Breast epithelium (tissue), 4 donors: ENCODE results near the gene SORL1. TPM values are rescaled to one million over a fixed set of nuclear protein-coding genes. Genes with fewer than 3 reads are reported as not detected.

ENCODE experiments used
- DNase-seq, 2 donors: peaks; one replicate each; pipeline ENCODE4 v3.0.0-alpha.2; 2019; ENCODE audit warnings: low spot score in 2 of 2
- H3K27ac ChIP-seq, 2 donors: fragments of 200-600 bp; sonication (generic) in 1 of 2; one replicate each; pipeline ENCODE4 v1.5.1; 2016 to 2019; ENCODE audit warnings: mild to moderate bottlenecking in 1 of 2
- H3K27me3 ChIP-seq, 2 donors: fragments of 200-600 bp; sonication (generic) in 1 of 2; one replicate each; pipeline versions ENCODE4 v1.5.1 to v1.6.0; 2017 to 2019; ENCODE audit warnings: control low read depth in 1 of 2, mild to moderate bottlenecking in 1 of 2
- H3K36me3 ChIP-seq: fragments of 200-600 bp; one replicate; pipeline ENCODE4 v1.5.1; 2019
- H3K4me1 ChIP-seq, 2 donors: fragments of 200-600 bp; sonication (generic); one replicate each; pipeline ENCODE4 v1.5.1; 2016 to 2019; ENCODE audit warnings: control low read depth in 1 of 2
- H3K4me3 ChIP-seq, 3 donors: fragments of 200-600 bp; sonication (generic); 1 replicate in 2 of 3; 2 replicates in 1 of 3; pipeline ENCODE4 v1.5.1; 2016 to 2019; ENCODE audit warnings: mild to moderate bottlenecking in 3 of 3, moderate library complexity in 2 of 3
- H3K9me3 ChIP-seq, 2 donors: fragments of 200-600 bp; sonication (generic) in 1 of 2; one replicate each; pipeline ENCODE4 v1.5.1; 2016 to 2019; ENCODE audit warnings: control low read depth in 1 of 2
- CTCF ChIP-seq, 3 donors: fragments of 450-650 bp; IDR thresholded peaks; one replicate each; pipeline ENCODE4 v1.5.1; 2016 to 2017; ENCODE audit warnings: antibody characterized with exemption in 3 of 3, mild to moderate bottlenecking in 3 of 3, moderate library complexity in 3 of 3
- POLR2A ChIP-seq: fragments of 450-650 bp; IDR thresholded peaks from one replicate; pipeline ENCODE4 v1.6.1; 2016; ENCODE audit warnings: antibody characterized with exemption, mild to moderate bottlenecking, moderate library complexity
- POLR2AphosphoS5 ChIP-seq, 3 donors: sonication (generic); formaldehyde crosslinking; IDR thresholded peaks; one replicate each; pipeline ENCODE4 v1.6.1; 2017; ENCODE audit warnings: antibody characterized with exemption in 3 of 3
- intact Hi-C: fragments of 100-400 bp; cut with DNase I; formaldehyde crosslinking; loops from one replicate; pipeline ENCODE4 v1.15.1; 2023; ENCODE audit warnings: low total_unique reads
- total RNA-seq, 3 donors: library from RNA; depleted of rRNA; stranded (reverse); fragments of >200 nt; gene quantifications; one replicate each; pipeline ENCODE4 v1.1.0, GENCODE V29; 2016

SORL1 gene
- total RNA-seq, 3 donors from 2014 or later: 3.5 to 64.0 (median 50.8) TPM

- intact Hi-C loops: no loop called here
- Histone ChIP-seq H3K27me3 (no peaks in the 10 kb centered on the region), H3K36me3 (no peaks in the 10 kb centered on the region), H3K27ac (no peak overlapping the region), H3K4me3 (no peak overlapping the region), H3K4me1 (no peaks in the 10 kb centered on the region), H3K9me3 (no peaks in the 10 kb centered on the region)
- no peak for DNase-seq
- TF ChIP-seq POLR2A (no peak), POLR2AphosphoS5 (IDR thresholded peaks at IDR 0.05) (no peak), CTCF (IDR thresholded peaks at IDR 0.05) (no peak)
Observed at GRCh38 chr11:121560236-121560635, 108.1 kb downstream of the SORL1 start.

GRCh38 chr11:121561240-121561639 is 109.1 kb downstream of the SORL1 start:
- H3K27me3 ChIP-seq: no peaks in the 10 kb centered on the region
- intact Hi-C loops: no loop called here
- no peaks in the 10 kb centered on the region for H3K36me3 ChIP-seq
- no peak overlapping the region for H3K27ac ChIP-seq
- no peaks in the 10 kb centered on the region for H3K4me1 ChIP-seq
- no peak for DNase-seq
- no peak overlapping the region for H3K4me3 ChIP-seq
- TF ChIP-seq CTCF (IDR thresholded peaks at IDR 0.05): no peak
- TF ChIP-seq POLR2AphosphoS5 (IDR thresholded peaks at IDR 0.05): no peak
- no peak for TF ChIP-seq POLR2A
- no peaks in the 10 kb centered on the region for H3K9me3 ChIP-seq

GRCh38 chr11:121561716-121562115 is 109.6 kb downstream of the SORL1 start:
- H3K27me3 ChIP-seq: no peaks in the 10 kb centered on the region
- intact Hi-C loops: no loop called here
- DNase-seq: no peak
- TF ChIP-seq POLR2AphosphoS5 (IDR thresholded peaks at IDR 0.05) (no peak), CTCF (IDR thresholded peaks at IDR 0.05) (no peak), POLR2A (no peak)
- H3K4me3 ChIP-seq: no peak overlapping the region
- H3K27ac ChIP-seq: no peak overlapping the region
- H3K4me1 ChIP-seq: no peaks in the 10 kb centered on the region
- no peaks in the 10 kb centered on the region for H3K9me3 ChIP-seq
- no peaks in the 10 kb centered on the region for H3K36me3 ChIP-seq

- no peaks in the 10 kb centered on the region for H3K9me3 ChIP-seq
Observed at GRCh38 chr11:121563003-121563402, 110.9 kb downstream of the SORL1 start.

More at GRCh38 chr11:121563003-121563402, 110.9 kb downstream of the SORL1 start:
- no peak for DNase-seq
- intact Hi-C loops: no loop called here
- Histone ChIP-seq H3K36me3 (no peaks in the 10 kb centered on the region), H3K4me3 (no peak overlapping the region), H3K27ac (no peak overlapping the region), H3K4me1 (no peaks in the 10 kb centered on the region), H3K27me3 (no peaks in the 10 kb centered on the region)
- no peak for TF ChIP-seq CTCF (IDR thresholded peaks at IDR 0.05)
- no peak for TF ChIP-seq POLR2AphosphoS5 (IDR thresholded peaks at IDR 0.05)
